Liver (tissue), 9 donors: ENCODE measurements around the gene ZNF532. TPM values are rescaled to one million over a fixed set of nuclear protein-coding genes. Genes with fewer than 3 reads are reported as not detected.

Experiments
- DNase-seq: peaks from one replicate; pipeline ENCODE4 v3.0.0-alpha.2; 2017; ENCODE audit warnings: low spot score
- H3K27ac ChIP-seq, 2 donors: one replicate each; pipeline ENCODE4 v1.7.0; 2013; ENCODE audit warnings: inconsistent platforms in 2 of 2, low read length in 2 of 2, control low read depth in 1 of 2, low read depth in 1 of 2, mild to moderate bottlenecking in 1 of 2
- H3K27me3 ChIP-seq, 4 donors: one replicate each; pipeline versions ENCODE4 v1.6.1 to v1.7.0; 2013; ENCODE audit warnings: low read length in 3 of 4, inconsistent platforms in 1 of 4, mild to moderate bottlenecking in 1 of 4, moderate library complexity in 1 of 4; ENCODE audit not compliant: control insufficient read depth in 4 of 4, insufficient read depth in 4 of 4
- H3K36me3 ChIP-seq, 4 donors: one replicate each; pipeline versions ENCODE4 v1.6.1 to v1.7.0; 2013; ENCODE audit warnings: low read length in 3 of 4, mild to moderate bottlenecking in 3 of 4, low read depth in 1 of 4, moderate library complexity in 1 of 4; ENCODE audit not compliant: control insufficient read depth in 4 of 4, insufficient read depth in 3 of 4
- H3K4me1 ChIP-seq, 4 donors: one replicate each; pipeline versions ENCODE4 v1.6.1 to v1.7.0; 2013; ENCODE audit warnings: low read length in 3 of 4, mild to moderate bottlenecking in 3 of 4, moderate library complexity in 1 of 4; ENCODE audit not compliant: control insufficient read depth in 4 of 4, insufficient read depth in 4 of 4
- H3K4me3 ChIP-seq, 3 donors: one replicate each; pipeline versions ENCODE4 v1.6.1 to v1.7.0; 2013; ENCODE audit warnings: low read length in 3 of 3, control low read depth in 1 of 3, low read depth in 1 of 3, mild to moderate bottlenecking in 1 of 3
- H3K9ac ChIP-seq, 2 donors: one replicate each; pipeline ENCODE4 v1.7.0; 2013; ENCODE audit warnings: low read length in 2 of 2, mild to moderate bottlenecking in 2 of 2, moderate library complexity in 2 of 2, control low read depth in 1 of 2, low read depth in 1 of 2
- H3K9me3 ChIP-seq, 4 donors: one replicate each; pipeline versions ENCODE4 v1.6.1 to v1.7.0; 2013; ENCODE audit warnings: low read length in 3 of 4; ENCODE audit not compliant: control insufficient read depth in 4 of 4
- ATF3 ChIP-seq: IDR thresholded peaks from 2 replicates; pipeline ENCODE4 v1.6.1; 2016; ENCODE audit warnings: antibody characterized with exemption
- CTCF ChIP-seq: fragments of 150-350 bp; IDR thresholded peaks from 2 replicates; pipeline ENCODE4 v1.5.1; 2017; ENCODE audit warnings: improper control_type of control experiment, low read depth, low read length; ENCODE audit not compliant: missing input control
- EGR1 ChIP-seq, 2 donors: IDR thresholded peaks; 2 replicates each; pipeline ENCODE4 v1.6.1; 2016 to 2018; ENCODE audit warnings: antibody characterized with exemption in 2 of 2, low read depth in 2 of 2
- FOXA1 ChIP-seq: IDR thresholded peaks from 2 replicates; pipeline ENCODE4 v1.6.1; 2016; ENCODE audit warnings: antibody characterized with exemption
- FOXA2 ChIP-seq: IDR thresholded peaks from 2 replicates; pipeline ENCODE4 v1.6.1; 2016; ENCODE audit warnings: antibody characterized with exemption
- GABPA ChIP-seq, 2 donors: IDR thresholded peaks in 1 of 2; conservative IDR thresholded peaks in 1 of 2; 2 replicates each; pipeline ENCODE4 v1.6.1; 2016; ENCODE audit warnings: antibody characterized with exemption in 2 of 2, mild to moderate bottlenecking in 1 of 2, moderate library complexity in 1 of 2
- HNF4A ChIP-seq, 2 donors: conservative IDR thresholded peaks; 2 replicates each; pipeline ENCODE4 v1.6.1; 2016; ENCODE audit warnings: antibody characterized with exemption in 2 of 2, mild to moderate bottlenecking in 2 of 2
- HNF4G ChIP-seq: IDR thresholded peaks from 2 replicates; pipeline ENCODE4 v1.6.1; 2016; ENCODE audit warnings: antibody characterized with exemption
- JUND ChIP-seq, 2 donors: IDR thresholded peaks; 2 replicates each; pipeline ENCODE4 v1.6.1; 2016; ENCODE audit warnings: antibody characterized with exemption in 2 of 2
- MAX ChIP-seq: IDR thresholded peaks from 2 replicates; pipeline ENCODE4 v1.6.1; 2016; ENCODE audit warnings: antibody characterized with exemption
- NR2F2 ChIP-seq: IDR thresholded peaks from 2 replicates; pipeline ENCODE4 v1.6.1; 2016; ENCODE audit warnings: antibody characterized with exemption
- RAD21 ChIP-seq, 2 donors: IDR thresholded peaks; 2 replicates each; pipeline ENCODE4 v1.6.1; 2016; ENCODE audit warnings: antibody characterized with exemption in 2 of 2, mild to moderate bottlenecking in 2 of 2
- REST ChIP-seq: IDR thresholded peaks from 2 replicates; pipeline ENCODE4 v1.6.1; 2016; ENCODE audit warnings: antibody characterized with exemption, mild to moderate bottlenecking
- RXRA ChIP-seq, 2 donors: IDR thresholded peaks; 2 replicates each; pipeline ENCODE4 v1.6.1; 2017 to 2018; ENCODE audit warnings: antibody characterized with exemption in 2 of 2, mild to moderate bottlenecking in 1 of 2
- SP1 ChIP-seq: IDR thresholded peaks from 2 replicates; pipeline ENCODE4 v1.6.1; 2018; ENCODE audit warnings: antibody characterized with exemption, mild to moderate bottlenecking
- TAF1 ChIP-seq: conservative IDR thresholded peaks from 2 replicates; pipeline ENCODE4 v1.6.1; 2016; ENCODE audit warnings: antibody characterized with exemption, mild to moderate bottlenecking
- YY1 ChIP-seq: IDR thresholded peaks from 2 replicates; pipeline ENCODE4 v1.6.1; 2016; ENCODE audit warnings: antibody characterized with exemption, mild to moderate bottlenecking
- ZBTB33 ChIP-seq: IDR thresholded peaks from 2 replicates; pipeline ENCODE4 v1.6.1; 2016; ENCODE audit warnings: antibody characterized with exemption
- WGBS: extraction: QIAGEN DNeasy Blood & Tissue Kit; methylation state at CpG from one replicate; pipeline ENCODE4 v1.1.7; 2013; 5-methylcytosine and 5-hydroxymethylcytosine counted together
- polyA plus RNA-seq, 2 donors: library from polyadenylated mRNA; stranded (reverse) in 1 of 2; unstranded in 1 of 2; fragments of 200-250 nt in 1 of 2; fragments of >200 nt in 1 of 2; fragmentation: Nextera tagmentation in 1 of 2; extraction: Ambion mirVana in 1 of 2; gene quantifications; one replicate each; pipeline versions ENCODE4 v1.2.1 to v1.2.3, GENCODE V29; 2013 to 2015
- total RNA-seq, 2 donors: library from RNA; depleted of rRNA; stranded (reverse); fragments of >200 nt; gene quantifications; one replicate each; pipeline ENCODE4 v1.2.3, GENCODE V29; 2014
- donor health status: healthy.
- donor health status: healthy.
- donor health status: healthy.
- donor health status: healthy.
- donor health status: healthy.

The ZNF532 gene
- total and polyA plus RNA-seq, 4 donors = 0.68 to 5.6 (median 2.5) TPM

GRCh38 chr18:58962336-58962735 lies 97.7 kb downstream of the ZNF532 start:
- no peaks in the 10 kb centered on the region for H3K9me3 ChIP-seq
- no peaks in the 10 kb centered on the region for H3K36me3 ChIP-seq
- no peak overlapping the region for H3K9ac ChIP-seq
- no peaks in the 10 kb centered on the region for H3K4me1 ChIP-seq
- H3K27ac ChIP-seq = no peak overlapping the region
- WGBS = 93% methylated on average over 8 of the region's 8 CpGs
- DNase-seq = no peak
- no peak overlapping the region for H3K4me3 ChIP-seq
- TF ChIP-seq YY1 = no peak
- no peak for TF ChIP-seq RXRA (IDR thresholded peaks at IDR 0.05)
- TF ChIP-seq ATF3 = no peak
- TF ChIP-seq GABPA (IDR thresholded peaks at IDR 0.05 in 1 of 2, conservative IDR thresholded peaks at IDR 0.05 in 1 of 2) = no peak
- no peak for TF ChIP-seq NR2F2
- no peak for TF ChIP-seq FOXA1
- TF ChIP-seq SP1 = no peak
- no peak for TF ChIP-seq HNF4G
- TF ChIP-seq EGR1 (IDR thresholded peaks at IDR 0.05; ENCODE audit: low read depth in 2 of 2) = no peak
- TF ChIP-seq ZBTB33 = no peak
- TF ChIP-seq RAD21 (IDR thresholded peaks at IDR 0.05) = no peak
- no peak for TF ChIP-seq MAX
- TF ChIP-seq HNF4A (conservative IDR thresholded peaks at IDR 0.05) = no peak
- TF ChIP-seq CTCF = no peak
- no peak for TF ChIP-seq TAF1
- no peak for TF ChIP-seq JUND (IDR thresholded peaks at IDR 0.05)
- TF ChIP-seq FOXA2 = no peak
- no peak for TF ChIP-seq REST
- no peaks in the 10 kb centered on the region for H3K27me3 ChIP-seq
